OCI-LY7 (cell line): ENCODE data around the gene CRMP1. TPM values are rescaled to one million over a fixed set of nuclear protein-coding genes. Genes with fewer than 3 reads are reported as not detected.

Experiments
- BruUV-seq: library from RNA; stranded (reverse); fragments of 400-500 nt; replicated peaks from 2 replicates; lab custom pipeline; 2021; lab: Mats Ljungman, UMichigan
- CTCF ChIA-PET: fragments of 300-600 bp; sonication (Branson Sonifier 250); formaldehyde crosslinking; loops from one replicate; lab custom pipeline; 2022; ENCODE audit warnings: antibody characterized with exemption; ENCODE audit not compliant: unreplicated experiment; lab: Charles Lee
- POLR2A ChIA-PET: fragments of 300-600 bp; sonication (Branson Sonifier 250); formaldehyde crosslinking; loops from one replicate; lab custom pipeline; 2022; ENCODE audit warnings: antibody characterized with exemption; lab: Charles Lee
- DNase-seq: peaks from one replicate; pipeline ENCODE4 v3.0.0-alpha.2; 2015; ENCODE audit warnings: low spot score
- H2AFZ ChIP-seq: fragments of 200-600 bp; sonication (generic), shearing (Covaris generic); 2 replicates; pipeline ENCODE4 v1.6.1; 2014; ENCODE audit warnings: mild to moderate bottlenecking, antibody characterized with exemption, low read length, moderate library complexity
- H3K27ac ChIP-seq: fragments of 200-600 bp; sonication (generic); 2 replicates; pipeline ENCODE4 v1.5.1; 2014; ENCODE audit warnings: mixed run types, low read depth, mild to moderate bottlenecking, moderate library complexity, low read length, inconsistent platforms; ENCODE audit not compliant: poor library complexity, severe bottlenecking
- H3K36me3 ChIP-seq: fragments of 200-600 bp; sonication (generic); 2 replicates; pipeline ENCODE4 v1.6.1; 2014; ENCODE audit warnings: mild to moderate bottlenecking, antibody characterized with exemption, low read length, moderate library complexity, mixed read lengths; ENCODE audit not compliant: insufficient read depth
- H3K4me1 ChIP-seq: fragments of 200-600 bp; sonication (generic); 2 replicates; pipeline ENCODE4 v1.5.1; 2014; ENCODE audit warnings: mild to moderate bottlenecking, low read length; ENCODE audit not compliant: insufficient read depth, poor library complexity, severe bottlenecking
- H3K4me2 ChIP-seq: fragments of 200-600 bp; sonication (generic); 2 replicates; pipeline ENCODE4 v1.6.1; 2014; ENCODE audit warnings: mild to moderate bottlenecking, low read length
- H3K4me3 ChIP-seq: fragments of 200-600 bp; sonication (generic); 2 replicates; pipeline ENCODE4 v1.5.1; 2014; ENCODE audit warnings: mild to moderate bottlenecking, low read depth, low read length; ENCODE audit not compliant: poor library complexity, severe bottlenecking
- H3K79me2 ChIP-seq: fragments of 200-600 bp; sonication (generic); 2 replicates; pipeline ENCODE4 v1.6.1; 2016; ENCODE audit warnings: low read depth, mild to moderate bottlenecking, low read length, moderate library complexity, mixed read lengths; ENCODE audit not compliant: insufficient read depth
- H3K9me2 ChIP-seq: fragments of 200-600 bp; sonication (generic); 2 replicates; pipeline ENCODE4 v1.6.1; 2016; ENCODE audit warnings: mild to moderate bottlenecking, low read length, mixed read lengths; ENCODE audit not compliant: insufficient read depth
- H3K9me3 ChIP-seq: fragments of 200-600 bp; sonication (generic); 2 replicates; pipeline ENCODE4 v1.6.1; 2014; ENCODE audit warnings: mild to moderate bottlenecking, mixed run types, low read length, mixed read lengths
- H4K20me1 ChIP-seq: fragments of 200-600 bp; sonication (generic); 2 replicates; pipeline ENCODE4 v1.6.1; 2014; ENCODE audit warnings: mild to moderate bottlenecking, antibody characterized with exemption, low read length, moderate library complexity, mixed read lengths; ENCODE audit not compliant: insufficient read depth
- EZH2phosphoT487 ChIP-seq: fragments of 200-600 bp; sonication (generic); IDR thresholded peaks from 2 replicates; pipeline ENCODE4 v1.6.1; 2018; ENCODE audit warnings: low read depth, borderline replicate concordance, mild to moderate bottlenecking, mixed run types, antibody characterized with exemption, low read length, moderate library complexity, mixed read lengths
- intact Hi-C: fragments of 100-400 bp; cut with micrococcal nuclease; formaldehyde crosslinking; loops from one replicate; pipeline ENCODE4 v1.10.0; 2022; ENCODE audit not compliant: unreplicated experiment
- total RNA-seq, 2 experiments: library from RNA; depleted of rRNA in 1 of 2; stranded (reverse); fragments of >200 nt in 1 of 2; shearing (Covaris generic) in 1 of 2; gene quantifications; 2 replicates each; pipeline ENCODE4 v1.2.3, GENCODE V29; 2014 to 2022
- TF ChIP-seq, protein P1 (sequence below): fragments of 200-600 bp; sonication (generic); conservative IDR thresholded peaks from 2 replicates; pipeline ENCODE4 v1.5.1; 2014; ENCODE audit warnings: mild to moderate bottlenecking, antibody characterized with exemption, low read length, moderate library complexity, mixed read lengths

CRMP1 gene
- total RNA-seq, 2 experiments from 2014 or later, result not detected

DNA sequence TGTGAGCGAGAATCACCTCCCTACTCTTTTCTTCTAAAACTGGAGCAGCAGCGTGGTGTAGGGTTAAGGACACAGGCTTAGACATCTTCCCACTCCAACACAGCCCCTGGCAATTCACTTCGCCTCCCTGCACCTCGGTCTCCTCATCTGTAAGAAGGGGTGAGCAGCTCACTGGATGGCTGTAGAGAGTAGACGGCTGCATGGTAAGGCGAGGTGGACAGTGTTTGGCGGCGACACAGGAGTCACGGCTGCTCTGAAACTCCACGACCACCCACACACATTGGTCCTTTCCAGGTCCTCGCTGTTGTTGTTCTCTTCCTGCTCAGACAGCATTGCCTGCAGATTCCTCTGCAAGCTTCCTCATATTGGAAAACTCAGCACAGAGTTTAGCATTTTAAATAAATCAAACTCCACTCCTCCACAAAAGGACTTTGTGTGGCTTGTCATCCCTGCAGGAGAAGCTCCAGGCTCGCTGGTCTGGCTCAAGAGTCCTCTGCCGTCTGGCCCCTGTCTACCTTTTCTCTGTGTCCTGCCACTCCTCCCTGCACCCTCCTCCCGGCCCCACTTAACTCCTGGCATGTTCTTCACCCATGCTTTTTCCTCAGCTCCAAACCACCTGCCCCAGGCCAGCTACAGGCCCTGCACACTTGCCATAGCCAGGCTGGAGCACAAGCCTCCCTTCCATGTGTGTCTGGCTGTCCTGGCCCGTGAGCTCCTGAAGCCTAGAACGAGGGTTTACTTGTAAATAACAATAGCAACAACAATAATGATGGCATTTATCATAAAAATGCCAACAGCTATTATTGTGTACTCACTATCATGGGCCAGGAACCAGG is 41.3 kb upstream of the CRMP1 start:
- Histone ChIP-seq H2AFZ (no peak overlapping the region), H3K9me3 (no peaks in the 10 kb centered on the region), H3K9me2 (no peaks in the 10 kb centered on the region), H3K79me2 (no peaks in the 10 kb centered on the region), H3K36me3 (no peaks in the 10 kb centered on the region), H3K27ac (no peak overlapping the region), H3K4me3 (no peak overlapping the region), H4K20me1 (no peaks in the 10 kb centered on the region), H3K4me2 (no peak overlapping the region), H3K4me1 (no peaks in the 10 kb centered on the region)
- CTCF ChIA-PET, result no interaction called here
- intact Hi-C loops, result no loop called here
- POLR2A ChIA-PET, result no interaction called here
- BruUV-seq, result no TSS peak
- TF ChIP-seq, protein P1, sequence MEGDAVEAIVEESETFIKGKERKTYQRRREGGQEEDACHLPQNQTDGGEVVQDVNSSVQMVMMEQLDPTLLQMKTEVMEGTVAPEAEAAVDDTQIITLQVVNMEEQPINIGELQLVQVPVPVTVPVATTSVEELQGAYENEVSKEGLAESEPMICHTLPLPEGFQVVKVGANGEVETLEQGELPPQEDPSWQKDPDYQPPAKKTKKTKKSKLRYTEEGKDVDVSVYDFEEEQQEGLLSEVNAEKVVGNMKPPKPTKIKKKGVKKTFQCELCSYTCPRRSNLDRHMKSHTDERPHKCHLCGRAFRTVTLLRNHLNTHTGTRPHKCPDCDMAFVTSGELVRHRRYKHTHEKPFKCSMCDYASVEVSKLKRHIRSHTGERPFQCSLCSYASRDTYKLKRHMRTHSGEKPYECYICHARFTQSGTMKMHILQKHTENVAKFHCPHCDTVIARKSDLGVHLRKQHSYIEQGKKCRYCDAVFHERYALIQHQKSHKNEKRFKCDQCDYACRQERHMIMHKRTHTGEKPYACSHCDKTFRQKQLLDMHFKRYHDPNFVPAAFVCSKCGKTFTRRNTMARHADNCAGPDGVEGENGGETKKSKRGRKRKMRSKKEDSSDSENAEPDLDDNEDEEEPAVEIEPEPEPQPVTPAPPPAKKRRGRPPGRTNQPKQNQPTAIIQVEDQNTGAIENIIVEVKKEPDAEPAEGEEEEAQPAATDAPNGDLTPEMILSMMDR, result no peak
- TF ChIP-seq EZH2phosphoT487, result no peak
- no peak for DNase-seq

DNA sequence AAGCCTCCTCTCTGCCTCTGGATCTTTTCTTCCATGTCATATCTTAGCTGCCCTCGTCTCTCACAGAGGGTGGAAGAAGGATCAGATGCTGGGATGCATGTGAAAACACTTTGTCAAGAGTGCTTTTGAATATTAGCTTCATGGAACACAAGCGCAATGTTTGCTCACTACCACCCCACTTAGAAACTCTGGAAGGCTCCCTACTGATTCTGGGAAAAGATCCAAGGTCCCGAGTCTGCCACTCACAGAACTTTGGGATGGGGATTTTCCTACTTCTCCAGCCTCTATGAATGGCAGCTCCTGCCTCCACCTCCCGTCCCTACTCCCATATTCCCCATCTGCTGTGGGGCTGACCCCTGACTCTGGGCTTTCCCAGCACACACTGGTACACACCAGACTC is 40.2 kb upstream of the CRMP1 start:
- Histone ChIP-seq H3K9me3 (no peaks in the 10 kb centered on the region), H3K9me2 (no peaks in the 10 kb centered on the region), H3K27ac (no peak overlapping the region), H3K4me3 (no peak overlapping the region), H2AFZ (no peak overlapping the region), H3K4me1 (no peaks in the 10 kb centered on the region), H4K20me1 (no peaks in the 10 kb centered on the region), H3K36me3 (no peaks in the 10 kb centered on the region), H3K79me2 (no peaks in the 10 kb centered on the region), H3K4me2 (no peak overlapping the region)
- no TSS peak for BruUV-seq
- CTCF ChIA-PET, result no interaction called here
- POLR2A ChIA-PET, result no interaction called here
- TF ChIP-seq EZH2phosphoT487, result no peak
- TF ChIP-seq, protein P1, result no peak
- intact Hi-C loops, result no loop called here
- DNase-seq, result no peak

DNA sequence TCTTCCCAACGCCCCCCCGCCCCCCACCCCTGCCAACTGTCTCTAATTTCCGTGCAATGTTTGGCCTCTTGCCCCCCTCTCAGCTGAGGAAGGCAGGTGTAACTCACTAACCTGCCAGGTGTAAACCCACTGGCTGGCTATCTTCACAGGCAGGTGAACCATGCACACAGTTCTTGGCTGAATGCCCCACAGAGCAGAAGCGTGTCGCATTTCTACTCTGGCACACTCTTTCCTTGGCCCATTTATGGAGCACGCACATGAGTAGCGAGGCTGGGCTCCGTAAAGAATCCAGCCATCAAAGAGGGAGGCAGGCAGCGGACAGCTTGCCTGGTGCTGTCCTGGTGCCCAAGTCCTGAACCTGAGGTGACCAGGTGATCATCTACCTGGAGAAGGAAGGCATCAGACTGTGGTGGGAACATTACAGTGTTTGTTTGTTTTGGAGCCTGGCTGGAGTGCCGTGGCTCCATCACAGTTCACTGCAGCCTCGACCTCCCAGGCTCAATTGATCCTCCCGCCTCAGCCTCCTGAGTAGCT is 39.2 kb upstream of the CRMP1 start:
- no peak overlapping the region for H3K4me2 ChIP-seq
- no peak for DNase-seq
- POLR2A ChIA-PET, result no interaction called here
- no peak overlapping the region for H3K4me3 ChIP-seq
- no TSS peak for BruUV-seq
- no peaks in the 10 kb centered on the region for H3K9me2 ChIP-seq
- no peaks in the 10 kb centered on the region for H3K79me2 ChIP-seq
- H4K20me1 ChIP-seq, result no peaks in the 10 kb centered on the region
- intact Hi-C loops, result no loop called here
- CTCF ChIA-PET, result no interaction called here
- no peaks in the 10 kb centered on the region for H3K9me3 ChIP-seq
- H3K36me3 ChIP-seq, result no peaks in the 10 kb centered on the region
- no peak for TF ChIP-seq EZH2phosphoT487
- TF ChIP-seq, protein P1, result no peak
- H2AFZ ChIP-seq, result no peak overlapping the region
- H3K27ac ChIP-seq, result no peak overlapping the region
- H3K4me1 ChIP-seq, result no peaks in the 10 kb centered on the region
